Measurements from ENCODE around the gene TREM2.

DNA sequence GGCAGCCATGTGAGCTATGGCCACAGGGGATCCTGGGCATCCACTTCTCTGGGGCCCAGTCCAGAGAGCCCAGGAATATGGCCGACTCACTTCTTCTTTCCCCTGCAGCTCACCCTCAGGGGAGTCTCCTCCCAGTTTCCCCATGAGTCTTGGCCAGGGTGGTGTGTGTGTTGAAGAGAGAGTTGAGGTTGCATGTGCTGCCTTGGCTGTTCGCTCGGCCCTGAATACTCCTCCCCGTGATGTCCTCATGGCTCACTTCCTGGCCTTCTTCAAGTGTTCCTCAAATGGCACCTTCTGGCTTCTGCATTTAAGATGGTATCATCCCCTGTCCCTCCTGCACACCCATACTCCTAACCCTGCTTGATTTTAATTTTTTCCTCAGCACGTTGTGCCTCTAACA, 5.6 kb downstream of the TREM2 start:
- no peak for TF ChIP-seq CTCF (IDR thresholded peaks at IDR 0.05; ENCODE audit: poor library complexity)
- no peak for TF ChIP-seq EZH2 (IDR thresholded peaks at IDR 0.05; ENCODE audit: borderline replicate concordance)

Data from hepatocyte (in vitro differentiated cells).